BLaER1 (cell line): ENCODE results near the gene MED1.

Source experiments
- H3K27ac ChIP-seq: shearing (Covaris generic); formaldehyde crosslinking; 2 replicates; pipeline ENCODE4 v1.8.1; 2022
- H3K27me3 ChIP-seq: shearing (Covaris generic); formaldehyde crosslinking; 2 replicates; pipeline ENCODE4 v1.8.1; 2022
- H3K36me3 ChIP-seq: shearing (Covaris generic); formaldehyde crosslinking; 2 replicates; pipeline ENCODE4 v1.8.1; 2022
- H3K4me1 ChIP-seq: shearing (Covaris generic); formaldehyde crosslinking; 2 replicates; pipeline ENCODE4 v1.8.1; 2022
- H3K4me2 ChIP-seq: shearing (Covaris generic); formaldehyde crosslinking; 2 replicates; pipeline ENCODE4 v1.8.1; 2022
- H3K4me3 ChIP-seq: shearing (Covaris generic); formaldehyde crosslinking; 2 replicates; pipeline ENCODE4 v1.8.1; 2022
- H3K9ac ChIP-seq: shearing (Covaris generic); formaldehyde crosslinking; 2 replicates; pipeline ENCODE4 v1.8.1; 2022
- H3K9me3 ChIP-seq: shearing (Covaris generic); formaldehyde crosslinking; 2 replicates; pipeline ENCODE4 v1.8.1; 2022
- H4K20me1 ChIP-seq: shearing (Covaris generic); formaldehyde crosslinking; 2 replicates; pipeline ENCODE4 v1.8.1; 2022
- Cebpa-rat ChIP-seq: shearing (Covaris generic); IDR thresholded peaks from 2 replicates; pipeline ENCODE4 v1.8.1; 2022

Gene MED1

DNA sequence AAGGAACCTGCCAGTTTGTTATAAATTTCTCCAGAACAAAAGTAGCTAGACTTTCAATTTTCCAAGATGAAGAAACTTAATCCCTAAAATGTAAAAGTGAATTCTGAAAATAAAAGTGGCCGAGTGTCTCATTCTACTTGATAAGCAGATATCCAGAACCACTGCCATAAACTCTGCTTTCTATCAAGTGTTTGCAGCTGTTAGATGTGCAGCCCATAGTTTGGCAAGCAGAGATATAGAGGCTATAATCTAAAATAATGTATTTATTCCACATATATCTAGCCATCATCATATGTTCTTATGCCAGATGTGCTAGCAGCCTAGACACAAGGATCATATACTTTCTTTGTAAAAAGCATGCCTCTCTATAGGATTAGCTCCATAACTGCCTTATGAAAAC, 34.9 kb downstream of the MED1 start:
- Histone ChIP-seq H3K27me3 (no peaks in the 10 kb centered on the region), H3K27ac (no peak overlapping the region), H3K4me1 (no peaks in the 10 kb centered on the region), H3K36me3 (peaks cover 98% of the 10 kb centered on the region), H3K4me3 (no peak overlapping the region), H3K9me3 (no peaks in the 10 kb centered on the region), H4K20me1 (peaks cover 16% of the 10 kb centered on the region; the same call in 1 of the 2 replicates), H3K9ac (no peak overlapping the region), H3K4me2 (no peak overlapping the region)
- TF ChIP-seq Cebpa-rat = no peak

DNA sequence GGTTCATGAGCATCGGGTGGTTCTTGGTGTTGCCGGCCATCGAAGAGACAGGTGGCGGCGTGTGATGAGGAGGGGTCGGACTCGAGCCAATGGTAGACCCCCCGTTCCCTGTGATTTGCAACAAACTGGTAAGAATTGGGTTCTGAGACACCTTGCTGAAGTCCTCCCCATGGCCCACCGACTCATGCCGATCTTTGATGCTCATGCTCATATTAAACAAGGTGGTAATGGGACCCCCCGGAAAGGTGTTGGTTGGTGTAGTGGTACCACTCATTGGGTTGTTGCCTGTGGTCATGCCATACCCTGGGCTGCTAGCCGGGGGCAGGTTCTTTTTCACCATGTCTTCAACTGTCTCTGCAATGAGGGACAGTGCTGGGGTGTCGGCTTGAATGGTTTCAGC, 40.8 kb downstream of the MED1 start:
- H3K9me3 ChIP-seq = no peaks in the 10 kb centered on the region
- H3K4me3 ChIP-seq = no peak overlapping the region
- H3K4me2 ChIP-seq = no peak overlapping the region
- peaks cover 98% of the 10 kb centered on the region for H3K36me3 ChIP-seq
- TF ChIP-seq Cebpa-rat = no peak
- no peaks in the 10 kb centered on the region for H3K27me3 ChIP-seq
- no peaks in the 10 kb centered on the region for H3K4me1 ChIP-seq
- H3K9ac ChIP-seq = no peak overlapping the region
- no peak overlapping the region for H3K27ac ChIP-seq
- peaks cover 37% of the 10 kb centered on the region for H4K20me1 ChIP-seq

DNA sequence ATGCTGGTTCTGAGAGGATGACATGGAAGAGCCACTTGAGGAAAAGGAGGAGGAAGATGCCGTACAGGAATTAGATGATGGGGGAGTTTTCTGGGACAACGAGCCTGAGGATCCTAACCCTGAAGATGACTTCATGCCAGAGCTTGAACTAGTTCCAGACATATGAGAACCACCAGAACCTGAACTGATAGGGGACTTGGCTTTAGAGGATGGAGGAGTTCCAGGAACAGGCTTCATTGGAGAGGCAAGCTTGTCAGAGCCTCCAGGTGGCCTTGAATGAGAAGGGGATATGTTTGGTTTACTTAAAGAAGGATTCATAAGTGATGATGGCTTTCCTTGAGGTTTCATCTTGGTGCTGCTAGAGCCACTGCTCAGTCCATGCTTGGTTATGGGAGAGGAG, 42.7 kb downstream of the MED1 start:
- no peak overlapping the region for H3K27ac ChIP-seq
- H3K9ac ChIP-seq = no peak overlapping the region
- H3K9me3 ChIP-seq = no peaks in the 10 kb centered on the region
- no peak overlapping the region for H3K4me2 ChIP-seq
- peaks cover 83% of the 10 kb centered on the region for H3K36me3 ChIP-seq
- no peak for TF ChIP-seq Cebpa-rat
- H3K4me1 ChIP-seq = no peaks in the 10 kb centered on the region
- no peaks in the 10 kb centered on the region for H3K27me3 ChIP-seq
- no peak overlapping the region for H3K4me3 ChIP-seq
- H4K20me1 ChIP-seq = peaks cover 56% of the 10 kb centered on the region

DNA sequence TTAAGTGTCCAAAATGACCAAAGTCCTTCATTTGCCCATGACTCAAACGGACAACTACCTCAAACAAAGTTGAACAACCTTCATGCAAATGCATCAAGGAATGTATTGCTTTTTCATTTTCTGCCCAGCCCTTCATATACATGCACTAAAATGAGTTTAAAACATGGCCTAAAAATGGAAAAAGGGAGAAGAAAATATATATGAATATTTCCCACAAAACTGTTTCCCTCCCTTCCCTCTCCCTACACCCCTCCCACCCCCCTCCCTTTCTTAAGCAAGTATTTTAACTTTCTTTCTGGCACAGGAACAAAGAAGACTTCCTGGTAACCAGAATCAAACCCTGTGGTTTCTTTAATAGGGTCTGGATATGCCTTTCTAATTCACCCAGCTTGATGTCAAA, 44.1 kb downstream of the MED1 start:
- peaks cover 64% of the 10 kb centered on the region for H4K20me1 ChIP-seq
- 0 out of 2 replicates have a peak, but pooled peaks cover 7% of the 10 kb centered on the region for H3K4me1 ChIP-seq
- H3K4me2 ChIP-seq = no peak overlapping the region
- H3K9ac ChIP-seq = no peak overlapping the region
- no peak overlapping the region for H3K4me3 ChIP-seq
- no peaks in the 10 kb centered on the region for H3K27me3 ChIP-seq
- no peaks in the 10 kb centered on the region for H3K9me3 ChIP-seq
- no peak overlapping the region for H3K27ac ChIP-seq
- H3K36me3 ChIP-seq = peaks cover 71% of the 10 kb centered on the region
- TF ChIP-seq Cebpa-rat = no peak

DNA sequence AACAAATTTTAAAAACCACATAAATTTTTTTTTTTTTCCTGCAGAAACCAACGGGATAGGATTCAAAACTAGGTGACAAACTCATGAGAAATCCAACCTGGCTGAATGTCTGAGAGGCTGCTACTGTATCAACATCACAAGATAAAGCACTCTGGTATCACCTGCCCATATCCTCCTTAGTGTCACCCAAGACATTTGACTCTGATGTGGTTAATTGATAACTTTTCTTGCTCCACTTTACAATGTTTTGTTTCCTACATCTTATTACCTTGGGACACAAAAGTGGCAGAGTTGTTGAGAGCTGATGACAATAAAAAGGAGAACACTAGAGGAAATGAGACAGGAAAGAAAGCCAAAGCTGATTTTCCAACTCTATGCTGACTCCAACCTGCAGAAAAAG, 45.6 kb downstream of the MED1 start:
- no peaks in the 10 kb centered on the region for H3K9me3 ChIP-seq
- H4K20me1 ChIP-seq = peaks cover 65% of the 10 kb centered on the region
- peaks cover 12% of the 10 kb centered on the region for H3K4me1 ChIP-seq
- peaks cover 56% of the 10 kb centered on the region for H3K36me3 ChIP-seq
- no peak for TF ChIP-seq Cebpa-rat
- H3K27me3 ChIP-seq = no peaks in the 10 kb centered on the region
- H3K4me3 ChIP-seq = no peak overlapping the region
- H3K9ac ChIP-seq = no peak overlapping the region
- H3K4me2 ChIP-seq = no peak overlapping the region
- no peak overlapping the region for H3K27ac ChIP-seq

DNA sequence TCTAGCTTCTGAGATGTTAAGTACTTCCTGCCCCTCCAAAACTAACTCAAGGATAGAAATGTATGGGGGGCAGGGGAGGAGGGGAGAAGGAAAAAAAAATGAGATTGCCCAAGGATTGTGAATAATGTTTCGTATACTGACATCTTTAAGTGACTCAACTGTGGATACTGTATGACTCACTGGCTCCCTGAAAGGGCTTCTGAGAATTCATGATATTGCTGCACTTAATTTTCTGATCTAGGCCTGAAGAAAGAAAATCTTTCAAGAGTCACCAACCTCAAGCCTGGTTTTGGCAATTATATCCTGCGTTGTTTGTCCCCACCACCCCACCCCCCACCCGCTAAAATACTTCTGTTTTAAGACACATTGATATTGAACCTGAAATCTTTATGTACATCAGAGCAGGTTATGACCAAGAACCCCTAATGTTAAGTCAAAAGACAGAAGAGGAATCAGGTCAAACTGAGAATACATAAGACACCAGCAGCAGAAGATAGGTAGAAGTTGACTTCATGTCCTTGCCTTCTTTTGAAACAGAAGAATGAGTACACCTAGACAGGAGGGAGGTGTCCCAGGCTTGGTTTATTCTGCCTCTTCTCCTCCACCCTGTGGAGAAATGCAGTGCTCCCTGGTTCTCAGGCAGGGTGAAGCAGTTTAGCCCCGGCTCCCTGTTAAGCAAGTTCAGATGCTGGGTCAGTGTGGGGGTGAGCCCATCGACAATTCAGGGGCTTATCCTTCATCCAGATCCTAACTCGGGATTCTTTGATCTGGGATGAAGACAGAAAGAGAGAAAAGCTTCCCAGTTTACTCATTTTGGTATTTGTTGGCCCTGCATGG, 46.3 kb downstream of the MED1 start:
- peaks cover 65% of the 10 kb centered on the region for H4K20me1 ChIP-seq
- H3K27me3 ChIP-seq = no peaks in the 10 kb centered on the region
- no peak overlapping the region for H3K4me2 ChIP-seq
- H3K9ac ChIP-seq = no peak overlapping the region
- TF ChIP-seq Cebpa-rat = no peak
- H3K9me3 ChIP-seq = no peaks in the 10 kb centered on the region
- H3K36me3 ChIP-seq = peaks cover 49% of the 10 kb centered on the region
- H3K4me1 ChIP-seq = peaks cover 19% of the 10 kb centered on the region
- no peak overlapping the region for H3K27ac ChIP-seq
- H3K4me3 ChIP-seq = no peak overlapping the region

- Histone ChIP-seq H3K36me3 (peaks cover 32% of the 10 kb centered on the region), H3K4me2 (peak overlapping the region; percentile 83), H3K4me1 (peaks cover 21% of the 10 kb centered on the region)
Measured at GRCh38 chr17:39402890-39403605, 48.0 kb downstream of the MED1 start.

DNA sequence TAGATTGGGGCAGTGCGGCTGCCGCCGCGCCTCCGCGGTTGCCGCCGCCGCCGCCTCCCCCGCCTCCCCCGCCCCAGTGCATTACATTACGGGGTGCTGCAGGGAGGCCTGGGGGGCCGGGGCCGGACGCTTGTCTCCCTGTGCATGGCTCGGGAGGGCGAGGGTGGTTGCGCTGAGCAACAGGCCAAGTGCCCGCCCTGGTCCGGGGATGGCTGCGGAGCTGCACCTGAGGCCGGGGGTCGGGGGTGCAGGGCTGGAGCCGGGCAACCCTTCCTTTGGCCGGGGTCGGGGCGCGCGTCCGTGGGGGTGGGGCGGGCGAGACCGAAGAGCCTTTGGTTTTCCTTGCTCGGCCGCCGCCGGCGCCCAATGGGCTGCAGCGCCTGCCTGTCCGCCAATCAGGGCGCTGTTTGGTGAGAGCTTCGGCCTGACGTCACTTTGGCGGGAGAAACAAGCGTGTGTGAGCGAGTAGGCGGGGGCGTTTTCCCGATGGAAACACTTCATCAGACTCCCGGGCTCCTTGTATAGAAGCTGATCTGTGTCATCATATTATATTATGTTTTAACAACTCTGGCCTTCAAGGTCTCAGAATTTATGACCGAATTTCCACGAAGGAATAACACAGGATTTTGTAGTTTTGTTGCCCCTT, 48.7 kb downstream of the MED1 start:
- Histone ChIP-seq H3K27ac (peak overlapping the region; percentile 81), H3K27me3 (no peaks in the 10 kb centered on the region), H3K4me3 (peak overlapping the region; percentile 94), H3K9me3 (no peaks in the 10 kb centered on the region), H3K4me2 (peak overlapping the region; percentile 83), H3K9ac (peak overlapping the region; percentile 94), H3K36me3 (peaks cover 25% of the 10 kb centered on the region), H4K20me1 (peaks cover 80% of the 10 kb centered on the region), H3K4me1 (peaks cover 21% of the 10 kb centered on the region)
- no peak for TF ChIP-seq Cebpa-rat

More at GRCh38 chr17:39402890-39403605, 48.0 kb downstream of the MED1 start:
- H3K9ac ChIP-seq = no peak overlapping the region
- H3K4me3 ChIP-seq = peak overlapping the region; percentile 94; the same call in 1 of the 2 replicates
- no peaks in the 10 kb centered on the region for H3K9me3 ChIP-seq
- TF ChIP-seq Cebpa-rat = no peak
- no peaks in the 10 kb centered on the region for H3K27me3 ChIP-seq
- peaks cover 75% of the 10 kb centered on the region for H4K20me1 ChIP-seq
- no peak overlapping the region for H3K27ac ChIP-seq

GRCh38 chr17:39401412-39402243, 49.4 kb downstream of the MED1 start, which contains the start of gene FBXL20:
TSS of gene FBXL20 (minus strand) at chr17:39401626. CDS start at chr17:39401402, 224 bp downstream.
- peak within 1 kb of the TSS; percentile 94 for H3K9ac ChIP-seq
- H4K20me1 ChIP-seq = peaks cover 86% of the 10 kb centered on the region
- peaks cover 21% of the 10 kb centered on the region for H3K4me1 ChIP-seq
- H3K4me3 ChIP-seq = peak within 1 kb of the TSS; percentile 94
- TF ChIP-seq Cebpa-rat = no peak
- peak within 1 kb of the TSS; percentile 81 for H3K27ac ChIP-seq
- peaks cover 18% of the 10 kb centered on the region for H3K36me3 ChIP-seq
- peak within 1 kb of the TSS; percentile 93 for H3K4me2 ChIP-seq
- H3K9me3 ChIP-seq = no peaks in the 10 kb centered on the region
- H3K27me3 ChIP-seq = no peaks in the 10 kb centered on the region
